Motor neuron (in vitro differentiated cells): ENCODE data around the gene HACD2. TPM values are rescaled to one million over a fixed set of nuclear protein-coding genes. Genes with fewer than 3 reads are reported as not detected.

Source experiments
- ATAC-seq, 8 experiments: fragments of 200-7000 bp; cut with Tn5 transposase; replicated peaks in 6 of 8; 2 replicates each; pipeline ENCODE4 v1.8.0; 2021; ENCODE audit warnings: mild to moderate bottlenecking in 8 of 8, moderate library complexity in 8 of 8
- H3K27ac ChIP-seq, 2 donors: fragments of 250-450 bp; sonication (Bioruptor Pico); 2 replicates each; pipeline ENCODE4 v1.9.0; 2021; ENCODE audit warnings: antibody characterized with exemption in 2 of 2, mild to moderate bottlenecking in 2 of 2, moderate library complexity in 1 of 2
- H3K4me1 ChIP-seq, 2 donors: fragments of 250-450 bp; sonication (Bioruptor Pico); replicated peaks in 1 of 2; 2 replicates each; pipeline ENCODE4 v1.6.1; 2021; ENCODE audit warnings: antibody characterized with exemption in 2 of 2, mild to moderate bottlenecking in 2 of 2, moderate library complexity in 1 of 2
- H3K4me3 ChIP-seq, 5 donors: fragments of 250-450 bp; sonication (Bioruptor Pico); 2 replicates each; pipeline ENCODE4 v1.9.0; 2021; ENCODE audit warnings: antibody characterized with exemption in 5 of 5, mild to moderate bottlenecking in 5 of 5, moderate library complexity in 4 of 5
- WGBS, 10 experiments: fragments of 450-650 bp; shearing (Covaris generic); methylation state at CpG; one replicate each; pipeline ENCODE4 v1.0.0; 2022; 5-methylcytosine and 5-hydroxymethylcytosine counted together
- in situ Hi-C, 9 experiments: fragments of 400-800 bp; cut with MboI; loops; one replicate each; pipeline ENCODE4 v1.15.0; 2021; ENCODE audit warnings: low sequenced_read_pairs in 9 of 9, low pct_unique_long_range_greater_than_20kb in 2 of 9; ENCODE audit not compliant: unreplicated experiment in 9 of 9
- total RNA-seq, 8 experiments: library from RNA; unstranded; fragments of 300-600 nt; gene quantifications; 2 replicates each; pipeline versions ENCODE4 v1.2.3 to v1.2.4, GENCODE V29; 2022

HACD2 gene
- total RNA-seq, 8 experiments from 2014 or later: 15.4 to 29.0 (median 20.1) TPM

DNA sequence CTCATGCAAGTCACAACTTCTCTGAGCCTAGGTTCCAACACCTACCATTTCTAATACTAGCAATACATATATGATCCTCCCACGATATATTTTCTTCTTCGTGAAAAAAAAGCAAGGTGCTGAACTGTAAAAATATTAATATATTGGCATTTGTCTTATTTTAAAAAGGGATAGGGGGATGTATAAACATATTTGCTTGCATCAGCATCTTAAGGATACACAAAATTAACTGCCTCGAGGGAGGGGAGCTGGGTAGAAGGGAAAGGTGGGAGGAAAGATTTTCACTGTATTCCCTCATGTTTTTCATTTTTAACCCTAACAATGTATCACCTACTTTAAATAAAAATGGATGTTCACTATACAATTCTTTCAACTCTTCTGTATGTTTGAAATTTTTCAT, 1.3 kb downstream of the HACD2 start:
- no peak for ATAC-seq
- no peak overlapping the region for H3K27ac ChIP-seq
- H3K4me3 ChIP-seq: peak overlapping the region; percentile 63 to 83 (median 78)
- H3K4me1 ChIP-seq: peaks cover 6 to 25% of the 10 kb centered on the region in 2 donors
- 10 to 100% (median 68%) methylated on average over 1 to 3 of the region's 3 CpGs; no CpG with 5 or more reads in 2 of the 10 experiments for WGBS, 10 experiments
- in situ Hi-C loops: no loop called here

GRCh38 chr3:123582315-123582714, 2.5 kb downstream of the HACD2 start:
- 58 to 94% (median 78%) methylated on average over 2 to 3 of the region's 3 CpGs; no CpG with 5 or more reads in 1 of the 10 experiments for WGBS, 10 experiments
- peak overlapping the region in 3 of 5 donors; percentile 63 to 78 (median 70) for H3K4me3 ChIP-seq
- in situ Hi-C loops: no loop called here
- peaks cover 6 to 25% of the 10 kb centered on the region in 2 donors for H3K4me1 ChIP-seq
- no peak for ATAC-seq
- H3K27ac ChIP-seq: no peak overlapping the region

GRCh38 chr3:123576122-123576521, 8.7 kb downstream of the HACD2 start:
- Histone ChIP-seq H3K4me3 (no peak overlapping the region), H3K27ac (no peak overlapping the region), H3K4me1 (no peaks in the 10 kb centered on the region)
- WGBS, 10 experiments: 59 to 94% (median 87%) methylated on average over 1 to 3 of the region's 3 CpGs
- ATAC-seq: peak in 1 of 8 experiments; percentile 25
- in situ Hi-C loops: no loop called here

DNA sequence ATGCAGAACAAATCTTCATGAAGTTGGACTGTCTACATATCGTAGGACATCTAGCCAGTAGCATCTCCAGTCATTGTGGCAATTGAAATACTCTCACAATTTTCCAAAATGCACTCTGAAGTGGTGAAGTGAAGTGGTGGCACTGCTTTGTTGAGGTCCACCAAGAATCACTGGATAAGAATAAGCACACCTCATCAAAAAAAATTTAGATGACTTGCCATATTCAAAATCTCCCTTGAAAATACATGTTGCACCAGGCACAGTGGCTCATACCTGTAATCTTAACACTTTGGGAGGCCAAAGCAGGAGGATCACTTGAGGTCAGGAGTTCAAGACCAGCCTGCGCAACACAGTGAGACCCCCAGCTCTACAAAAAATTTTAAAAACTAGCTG, 12.9 kb downstream of the HACD2 start:
- Histone ChIP-seq H3K27ac (no peak overlapping the region), H3K4me1 (no peaks in the 10 kb centered on the region), H3K4me3 (no peak overlapping the region)
- in situ Hi-C loops: loop anchor here in 1 of 9 experiments (25.0 kb wide), 1 partner anchor 235 kb away; no protein-coding TSS in a partner anchor
- 93 to 100% (median 100%) methylated on average over 1 to 2 of the region's 2 CpGs; no CpG with 5 or more reads in 3 of the 10 experiments for WGBS, 10 experiments
- no peak for ATAC-seq

DNA sequence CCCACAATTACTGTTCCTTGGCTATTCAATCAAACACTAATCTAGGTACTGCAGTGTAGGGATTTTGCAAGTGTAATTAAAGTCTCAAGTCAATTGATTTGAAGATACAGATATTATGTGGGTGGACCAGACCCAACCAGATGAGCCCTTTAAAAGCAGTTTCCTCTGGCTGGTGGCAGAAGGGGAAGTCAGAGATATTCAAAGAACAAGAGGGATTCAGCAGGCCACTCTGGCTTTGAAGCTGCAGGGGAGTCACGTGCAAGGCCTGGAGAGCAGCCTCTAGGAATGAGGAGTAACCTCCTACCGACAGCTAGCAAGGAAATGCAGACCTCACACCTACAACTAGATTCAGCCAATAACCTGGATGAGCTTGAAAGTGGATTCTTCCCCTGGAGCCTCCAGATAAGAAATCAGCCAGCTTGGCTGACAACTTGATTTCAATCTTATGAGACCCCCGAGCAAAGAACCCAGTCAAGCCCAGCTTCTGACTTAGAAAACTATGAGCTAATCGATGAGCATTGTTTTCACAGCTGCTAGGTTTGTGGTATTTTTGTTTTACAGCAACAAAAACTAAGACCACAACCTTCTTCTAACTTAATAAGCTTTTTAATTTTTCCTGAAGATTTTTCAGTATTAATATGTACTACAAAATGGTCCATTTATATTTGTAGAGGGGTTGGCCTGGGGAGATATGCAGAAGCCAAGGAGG, 13.4 kb downstream of the HACD2 start:
- peak in 4 of 8 experiments; percentile 43 to 77 (median 60) for ATAC-seq
- Histone ChIP-seq H3K4me3 (no peak overlapping the region), H3K27ac (no peak overlapping the region), H3K4me1 (no peaks in the 10 kb centered on the region)
- WGBS, 10 experiments: 49 to 90% (median 62%) methylated on average over 2 to 4 of the region's 4 CpGs; no CpG with 5 or more reads in 3 of the 10 experiments
- in situ Hi-C loops: loop anchor here in 1 of 9 experiments (25.0 kb wide), 1 partner anchor 234 kb away; no protein-coding TSS in a partner anchor

DNA sequence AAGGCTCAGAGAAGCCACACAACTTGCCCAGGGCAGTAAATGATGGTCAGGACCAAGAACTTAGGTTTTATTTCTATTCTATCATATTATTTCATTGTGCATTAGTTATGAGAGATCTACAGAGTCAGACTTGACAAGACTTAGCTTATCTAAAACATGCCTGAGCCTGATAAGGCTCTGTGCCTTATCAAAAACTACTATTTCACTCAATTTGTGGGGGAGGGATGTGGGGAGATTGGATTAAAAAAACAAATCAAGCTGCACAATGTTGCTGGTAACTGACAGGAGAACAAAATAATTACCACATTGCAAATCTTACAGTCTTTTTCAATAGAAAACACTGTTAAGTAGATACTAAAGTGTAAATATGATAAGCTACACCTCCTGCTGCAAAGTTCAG, 16.0 kb downstream of the HACD2 start:
- ATAC-seq: no peak
- no peak overlapping the region for H3K27ac ChIP-seq
- H3K4me1 ChIP-seq: no peaks in the 10 kb centered on the region
- H3K4me3 ChIP-seq: no peak overlapping the region
- in situ Hi-C loops: loop anchor here in 1 of 9 experiments (25.0 kb wide), 1 partner anchor 232 kb away; no protein-coding TSS in a partner anchor

DNA sequence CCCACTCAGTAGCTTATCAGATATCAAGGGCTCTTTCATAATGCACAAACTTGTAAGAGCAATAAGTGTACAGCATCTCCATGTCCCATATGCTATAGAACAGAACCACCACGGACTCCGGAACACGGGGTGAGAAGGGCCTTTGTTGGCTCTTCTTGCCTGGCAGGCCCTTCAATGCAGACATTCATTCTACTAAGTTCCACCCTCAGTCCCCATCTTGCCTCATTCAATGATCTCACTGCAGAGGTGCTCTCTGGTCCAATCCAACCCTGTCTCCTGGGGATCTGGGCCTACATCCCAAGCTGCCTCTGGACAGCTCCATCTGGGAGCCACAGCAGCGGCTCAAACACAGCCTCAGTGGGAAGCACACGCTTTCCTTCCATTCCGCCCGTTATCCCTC, 16.8 kb downstream of the HACD2 start:
- no peak overlapping the region for H3K4me3 ChIP-seq
- H3K4me1 ChIP-seq: no peaks in the 10 kb centered on the region
- no peak for ATAC-seq
- in situ Hi-C loops: loop anchor here in 1 of 9 experiments (25.0 kb wide), 1 partner anchor 231 kb away; no protein-coding TSS in a partner anchor
- H3K27ac ChIP-seq: no peak overlapping the region
- WGBS, 10 experiments: 70 to 100% (median 97%) methylated on average over 2 to 5 of the region's 7 CpGs; no CpG with 5 or more reads in 2 of the 10 experiments

DNA sequence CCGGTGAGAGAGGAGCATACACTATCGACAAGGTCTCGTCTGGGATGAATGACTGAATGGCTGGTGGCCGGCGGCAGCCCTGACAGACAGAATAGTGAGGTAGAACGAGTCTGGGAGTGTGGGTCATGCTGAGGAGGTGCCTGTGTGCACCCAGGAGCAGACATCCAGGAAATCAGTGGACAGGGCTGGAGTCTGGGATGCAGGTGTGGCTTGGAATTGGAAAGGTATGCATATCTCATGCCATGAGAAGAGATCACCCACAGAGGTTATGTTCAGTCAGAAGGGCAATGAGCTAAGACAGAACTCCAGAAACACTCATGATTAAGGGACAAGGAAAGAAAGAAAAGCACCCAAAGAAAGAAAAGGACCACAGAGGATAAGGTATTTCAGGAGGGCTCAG, 20.8 kb downstream of the HACD2 start:
- Histone ChIP-seq H3K4me1 (no peaks in the 10 kb centered on the region), H3K4me3 (no peak overlapping the region), H3K27ac (no peak overlapping the region)
- WGBS, 10 experiments: 80 to 100% (median 96%) methylated on average over 1 to 6 of the region's 6 CpGs; no CpG with 5 or more reads in 5 of the 10 experiments
- no peak for ATAC-seq
- in situ Hi-C loops: loop anchor here in 1 of 9 experiments (25.0 kb wide), 1 partner anchor 227 kb away; no protein-coding TSS in a partner anchor

- in situ Hi-C loops: loop anchor here in 1 of 9 experiments (25.0 kb wide), 1 partner anchor 225 kb away; no protein-coding TSS in a partner anchor
Measured at GRCh38 chr3:123562547-123562946, 22.3 kb downstream of the HACD2 start.

DNA sequence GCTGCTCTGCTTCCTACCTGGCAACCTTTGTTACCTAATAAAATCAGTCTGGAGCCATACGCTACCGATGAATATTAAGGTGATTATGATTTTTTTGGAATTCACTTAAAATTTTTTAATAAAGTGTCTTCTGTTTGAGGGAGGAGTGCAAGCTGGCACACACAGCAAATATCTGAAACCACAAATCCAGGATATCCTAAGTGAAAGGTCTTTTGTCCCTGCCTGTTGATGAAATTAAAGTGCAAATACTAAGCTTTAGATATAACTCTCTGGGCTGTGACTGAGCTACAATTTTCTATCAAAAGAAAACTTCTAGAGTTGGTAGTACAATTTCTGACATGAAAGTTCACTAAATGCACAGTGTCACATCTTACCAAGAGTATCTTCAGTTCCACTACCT, 23.7 kb downstream of the HACD2 start:
- in situ Hi-C loops: loop anchor here in 1 of 9 experiments (25.0 kb wide), 1 partner anchor 224 kb away; no protein-coding TSS in a partner anchor
- H3K27ac ChIP-seq: no peak overlapping the region
- 50 to 100% (median 74%) methylated on average over 1 to 2 of the region's 2 CpGs; no CpG with 5 or more reads in 4 of the 10 experiments for WGBS, 10 experiments
- ATAC-seq: no peak
- no peak overlapping the region for H3K4me3 ChIP-seq
- no peaks in the 10 kb centered on the region for H3K4me1 ChIP-seq

More at GRCh38 chr3:123562547-123562946, 22.3 kb downstream of the HACD2 start:
- Histone ChIP-seq H3K27ac (no peak overlapping the region), H3K4me1 (no peaks in the 10 kb centered on the region), H3K4me3 (no peak overlapping the region)
- WGBS, 10 experiments: 13 to 100% (median 82%) methylated on average over 1 of the region's 1 CpG; no CpG with 5 or more reads in 3 of the 10 experiments
- ATAC-seq: no peak

GRCh38 chr3:123559040-123559861, 25.6 kb downstream of the HACD2 start:
- Histone ChIP-seq H3K4me3 (no peak overlapping the region), H3K27ac (no peak overlapping the region), H3K4me1 (no peaks in the 10 kb centered on the region)
- in situ Hi-C loops: loop anchor here in 1 of 9 experiments (25.0 kb wide), 1 partner anchor 222 kb away; no protein-coding TSS in a partner anchor
- ATAC-seq: peak in 2 of 8 experiments; percentile 28 to 45
- WGBS, 10 experiments: 20 to 83% (median 40%) methylated on average over 2 to 11 of the region's 12 CpGs

- Histone ChIP-seq H3K27ac (no peak overlapping the region), H3K4me3 (no peak overlapping the region), H3K4me1 (no peaks in the 10 kb centered on the region)
- in situ Hi-C loops: loop anchor here in 1 of 9 experiments (25.0 kb wide), 1 partner anchor 216 kb away; no protein-coding TSS in a partner anchor
- ATAC-seq: peak in 1 of 8 experiments; percentile 75
- 0 to 100% (median 86%) methylated on average over 1 of the region's 1 CpG; no CpG with 5 or more reads in 5 of the 10 experiments for WGBS, 10 experiments
Measured at GRCh38 chr3:123553536-123553935, 31.3 kb downstream of the HACD2 start.
